ENCODE measurements around the gene GJB2.

Gene GJB2

GRCh38 chr13:20141238-20142022, 51.3 kb downstream of the GJB2 start:
- FAIRE-seq, result no peak

GRCh38 chr13:20140487-20140886, 52.3 kb downstream of the GJB2 start:
- no peak for FAIRE-seq

- FAIRE-seq, result no peak
Measured at GRCh38 chr13:20137875-20138274, 54.9 kb downstream of the GJB2 start.
